ENCODE data around the gene JPT2.

The JPT2 gene

GRCh38 chr16:1651094-1651973 is 26.7 kb upstream of the JPT2 start:
- H3K4me1 ChIP-seq (ENCODE audit: control insufficient read depth, insufficient read depth, low read length) = no peaks in the 10 kb centered on the region
- peaks cover 7 to 70% of the 10 kb centered on the region in 2 experiments; a peak in 2 of 3 replicates for H3K36me3 ChIP-seq (ENCODE audit: control insufficient read depth in 2 of 2, insufficient read depth in 1 of 2, low read length in 2 of 2)
- no peak overlapping the region for H3K27ac ChIP-seq (ENCODE audit: extremely low read depth, low read depth, low read length)
- ChIA-PET POLR2A (no interaction called here), CTCF (interaction anchor here (0.6 kb wide), 1 partner anchor 29 kb away, joined by 3 read pairs; no protein-coding TSS in a partner anchor)
- TF ChIP-seq ZNF146 (tag by site-specific recombination; IDR thresholded peaks at IDR 0.05) (0 out of 2 replicates have a peak, but pooled peaks have one; percentile 3), BCL11A (tag by site-specific recombination; IDR thresholded peaks at IDR 0.05; ENCODE audit: low read depth) (peak; percentile 99), ZNF704 (tag by site-specific recombination; IDR thresholded peaks at IDR 0.05) (no peak), MYNN (tag by site-specific recombination; IDR thresholded peaks at IDR 0.05; ENCODE audit: borderline replicate concordance) (no peak), INSM2 (tag by site-specific recombination; IDR thresholded peaks at IDR 0.05) (peak; percentile 70), SP3 (tag by site-specific recombination; IDR thresholded peaks at IDR 0.05) (no peak), BCL11B (tag by site-specific recombination; IDR thresholded peaks at IDR 0.05; ENCODE audit: low read depth) (peak; percentile 100), ZEB2 (tag by site-specific recombination; IDR thresholded peaks at IDR 0.05) (peak; percentile 75), ZNF433 (tag by site-specific recombination; IDR thresholded peaks at IDR 0.05; ENCODE audit: low read depth) (no peak), ZNF530 (tag by site-specific recombination; IDR thresholded peaks at IDR 0.05; ENCODE audit: low read depth) (no peak)
- no peak overlapping the region for H3K4me3 ChIP-seq (ENCODE audit: low read depth, low read length)
- H3K9me3 ChIP-seq (ENCODE audit: control insufficient read depth, insufficient read depth, low read depth, low read length) = no peaks in the 10 kb centered on the region

GRCh38 chr16:1651974-1652312 is 26.1 kb upstream of the JPT2 start:
- Histone ChIP-seq H3K36me3 (ENCODE audit: control insufficient read depth in 2 of 2, insufficient read depth in 1 of 2, low read length in 2 of 2) (peaks cover 7 to 70% of the 10 kb centered on the region in 2 experiments; a peak in 2 of 3 replicates), H3K4me1 (ENCODE audit: control insufficient read depth, insufficient read depth, low read length) (no peaks in the 10 kb centered on the region), H3K4me3 (ENCODE audit: low read depth, low read length) (no peak overlapping the region), H3K27ac (ENCODE audit: extremely low read depth, low read depth, low read length) (no peak overlapping the region), H3K9me3 (ENCODE audit: control insufficient read depth, insufficient read depth, low read depth, low read length) (no peaks in the 10 kb centered on the region)
- POLR2A ChIA-PET = no interaction called here
- TF ChIP-seq BCL11B (tag by site-specific recombination; IDR thresholded peaks at IDR 0.05; ENCODE audit: low read depth) = 0 out of 2 replicates have a peak, but pooled peaks have one; percentile 39
- no peak for TF ChIP-seq RBAK (tag by site-specific recombination; IDR thresholded peaks at IDR 0.05)
- CTCF ChIA-PET = no interaction called here

GRCh38 chr16:1653023-1653422 is 25.1 kb upstream of the JPT2 start:
- peaks cover 7 to 71% of the 10 kb centered on the region in 2 experiments; a peak in 2 of 3 replicates for H3K36me3 ChIP-seq (ENCODE audit: control insufficient read depth in 2 of 2, insufficient read depth in 1 of 2, low read length in 2 of 2)
- no peak overlapping the region for H3K4me3 ChIP-seq (ENCODE audit: low read depth, low read length)
- H3K9me3 ChIP-seq (ENCODE audit: control insufficient read depth, insufficient read depth, low read depth, low read length) = no peaks in the 10 kb centered on the region
- H3K4me1 ChIP-seq (ENCODE audit: control insufficient read depth, insufficient read depth, low read length) = no peaks in the 10 kb centered on the region
- POLR2A ChIA-PET = no interaction called here
- CTCF ChIA-PET = interaction anchor here (0.6 kb wide), 1 partner anchor 50 kb away, joined by 3 read pairs; no protein-coding TSS in a partner anchor
- no peak overlapping the region for H3K27ac ChIP-seq (ENCODE audit: extremely low read depth, low read depth, low read length)
- TF ChIP-seq ZNF391 (tag by site-specific recombination; IDR thresholded peaks at IDR 0.05; ENCODE audit: borderline replicate concordance, low read depth) (no peak), PATZ1 (tag by site-specific recombination; IDR thresholded peaks at IDR 0.05) (no peak), PRDM1 (tag by site-specific recombination; IDR thresholded peaks at IDR 0.05) (no peak), ZBTB21 (tag by site-specific recombination; IDR thresholded peaks at IDR 0.05) (no peak), SP7 (tag by site-specific recombination; IDR thresholded peaks at IDR 0.05) (no peak), ZNF324 (tag by site-specific recombination; IDR thresholded peaks at IDR 0.05) (no peak), SETDB1 (IDR thresholded peaks at IDR 0.05; ENCODE audit: insufficient read length, low read length) (no peak), MZF1 (tag by site-specific recombination; IDR thresholded peaks at IDR 0.05; ENCODE audit: borderline replicate concordance) (no peak), ZNF513 (tag by site-specific recombination; IDR thresholded peaks at IDR 0.05) (no peak), ZNF404 (tag by site-specific recombination; IDR thresholded peaks at IDR 0.05) (no peak), ZFP69B (tag by site-specific recombination; IDR thresholded peaks at IDR 0.05) (no peak), ZNF302 (tag by site-specific recombination; IDR thresholded peaks at IDR 0.05; ENCODE audit: low read depth) (no peak), ZNF843 (tag by site-specific recombination; IDR thresholded peaks at IDR 0.05) (no peak), ZNF366 (tag by site-specific recombination; conservative IDR thresholded peaks at IDR 0.05) (no peak)
